AG09309 (cell line): ENCODE measurements around the gene STPG4.

Experiments
- DNase-seq: peaks from one replicate; pipeline ENCODE4 v3.0.0-alpha.2; 2010; ENCODE audit warnings: low read depth
- H3K4me3 ChIP-seq: 2 replicates; pipeline ENCODE4 v1.5.1; 2011; ENCODE audit warnings: mild to moderate bottlenecking, low read depth, low read length, moderate library complexity; ENCODE audit not compliant: control insufficient read depth
- TF ChIP-seq, protein P1 (sequence below): IDR thresholded peaks from 2 replicates; pipeline ENCODE4 v1.5.1; 2011; ENCODE audit warnings: mild to moderate bottlenecking, low read depth, low read length, inconsistent platforms; ENCODE audit not compliant: insufficient read depth, control insufficient read depth; ENCODE audit errors: missing control alignments

Gene STPG4

DNA sequence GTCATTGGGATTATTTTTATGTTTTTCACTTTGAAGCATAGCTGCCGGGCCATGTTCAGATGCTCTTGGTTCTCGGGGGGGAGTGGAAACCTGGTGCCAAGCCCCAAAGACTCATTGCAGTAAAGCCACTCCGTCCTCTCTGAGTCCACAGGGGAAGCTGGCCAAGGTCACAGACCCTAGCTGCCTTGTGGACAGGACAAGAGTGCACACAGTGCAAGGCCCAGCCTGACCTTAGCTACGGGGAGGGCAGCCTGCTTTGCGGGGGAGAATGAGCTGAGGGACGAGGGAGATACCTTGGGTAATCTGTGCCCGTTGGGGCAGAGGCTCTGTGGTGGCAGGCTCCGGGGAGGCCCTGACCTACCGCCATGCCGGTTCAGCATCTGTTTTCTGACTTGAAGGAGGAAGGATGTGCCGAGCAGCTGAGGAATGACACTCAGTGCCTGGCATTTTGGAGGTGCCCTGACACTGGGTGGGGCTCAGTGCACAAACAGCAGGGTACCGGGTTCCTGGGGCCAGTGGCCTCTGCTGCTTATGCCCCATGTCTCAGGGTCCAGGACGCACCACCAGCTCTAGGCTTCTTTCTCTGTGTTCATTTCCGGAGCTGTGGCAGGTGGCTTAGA is 87.2 kb downstream of the STPG4 start:
- no peak for DNase-seq
- TF ChIP-seq, protein P1, sequence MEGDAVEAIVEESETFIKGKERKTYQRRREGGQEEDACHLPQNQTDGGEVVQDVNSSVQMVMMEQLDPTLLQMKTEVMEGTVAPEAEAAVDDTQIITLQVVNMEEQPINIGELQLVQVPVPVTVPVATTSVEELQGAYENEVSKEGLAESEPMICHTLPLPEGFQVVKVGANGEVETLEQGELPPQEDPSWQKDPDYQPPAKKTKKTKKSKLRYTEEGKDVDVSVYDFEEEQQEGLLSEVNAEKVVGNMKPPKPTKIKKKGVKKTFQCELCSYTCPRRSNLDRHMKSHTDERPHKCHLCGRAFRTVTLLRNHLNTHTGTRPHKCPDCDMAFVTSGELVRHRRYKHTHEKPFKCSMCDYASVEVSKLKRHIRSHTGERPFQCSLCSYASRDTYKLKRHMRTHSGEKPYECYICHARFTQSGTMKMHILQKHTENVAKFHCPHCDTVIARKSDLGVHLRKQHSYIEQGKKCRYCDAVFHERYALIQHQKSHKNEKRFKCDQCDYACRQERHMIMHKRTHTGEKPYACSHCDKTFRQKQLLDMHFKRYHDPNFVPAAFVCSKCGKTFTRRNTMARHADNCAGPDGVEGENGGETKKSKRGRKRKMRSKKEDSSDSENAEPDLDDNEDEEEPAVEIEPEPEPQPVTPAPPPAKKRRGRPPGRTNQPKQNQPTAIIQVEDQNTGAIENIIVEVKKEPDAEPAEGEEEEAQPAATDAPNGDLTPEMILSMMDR: no peak
- H3K4me3 ChIP-seq: no peak overlapping the region

DNA sequence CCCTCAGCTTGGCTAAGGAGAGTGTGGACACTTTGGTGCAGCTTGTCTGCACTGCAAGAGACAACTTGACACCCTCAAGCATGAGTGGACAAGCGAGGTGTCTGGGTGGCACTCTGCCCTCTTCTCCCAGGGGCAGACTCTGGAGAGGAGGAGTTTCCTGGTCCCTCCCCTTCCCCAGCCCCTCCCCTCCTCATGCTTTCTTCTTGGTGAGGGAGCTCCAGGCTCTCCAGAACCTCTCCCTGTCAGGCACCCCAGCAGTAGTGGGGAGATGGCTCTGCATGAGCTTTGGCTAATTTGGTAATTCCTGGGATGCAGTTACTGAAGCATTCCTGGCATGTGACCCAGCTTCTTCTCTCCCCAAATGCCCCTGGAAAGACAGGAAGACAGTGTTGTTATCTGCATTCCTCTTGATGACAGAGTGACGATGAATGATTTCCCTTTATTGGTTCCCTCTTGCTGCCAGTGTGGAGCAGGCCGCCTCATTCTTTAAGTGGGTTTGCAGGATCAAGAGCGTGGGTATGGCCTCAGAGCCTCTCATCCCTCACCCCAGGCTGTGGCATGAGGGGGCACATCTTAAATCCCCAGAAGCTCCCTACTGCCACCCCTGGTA is 89.2 kb downstream of the STPG4 start:
- DNase-seq: peak; percentile 96
- H3K4me3 ChIP-seq: no peak overlapping the region
- TF ChIP-seq, protein P1: no peak

DNA sequence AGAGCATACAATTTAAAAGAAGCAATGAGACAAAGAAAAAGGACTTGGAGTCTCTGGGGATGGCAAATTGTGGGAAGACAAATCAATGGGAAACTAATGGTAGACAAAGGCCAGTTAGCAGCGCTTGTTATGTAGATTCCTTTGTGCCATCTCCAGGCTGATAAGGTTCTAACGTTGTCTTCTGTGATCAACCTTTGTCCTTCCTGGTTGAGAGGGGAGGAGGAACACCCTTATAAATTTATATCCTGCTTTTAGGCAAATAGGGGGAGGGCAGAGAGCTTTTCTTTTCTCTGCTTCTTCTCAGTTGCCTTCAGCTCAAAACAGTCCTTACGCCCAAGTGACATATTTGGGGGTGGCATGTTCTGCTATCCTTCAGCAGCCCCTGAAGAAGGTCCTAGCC is 89.8 kb downstream of the STPG4 start:
- H3K4me3 ChIP-seq: no peak overlapping the region
- DNase-seq: no peak

DNA sequence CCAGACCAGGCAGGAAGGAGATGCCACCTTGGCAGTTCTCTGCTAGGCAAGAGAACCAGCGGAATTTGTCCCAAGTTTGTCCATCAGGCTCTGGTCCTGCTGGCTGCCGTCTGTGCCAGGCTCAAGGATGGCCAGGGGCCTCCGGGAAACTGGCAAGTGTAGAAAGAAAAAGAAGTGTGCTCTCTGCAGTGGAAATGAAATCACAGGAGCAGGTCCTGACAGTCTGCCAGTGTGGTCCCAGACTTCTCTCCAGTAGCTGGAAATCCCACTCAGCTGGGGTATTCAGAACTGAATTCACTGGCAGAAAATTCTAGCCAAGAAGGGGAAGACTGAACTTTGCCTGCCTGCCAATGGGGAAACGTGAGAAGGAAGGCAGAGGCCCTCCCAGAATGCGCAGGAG is 91.0 kb downstream of the STPG4 start:
- TF ChIP-seq, protein P1: no peak
- no peak for DNase-seq

More for the DNA sequence above, 89.8 kb downstream of the STPG4 start:
- TF ChIP-seq, protein P1: no peak

DNA sequence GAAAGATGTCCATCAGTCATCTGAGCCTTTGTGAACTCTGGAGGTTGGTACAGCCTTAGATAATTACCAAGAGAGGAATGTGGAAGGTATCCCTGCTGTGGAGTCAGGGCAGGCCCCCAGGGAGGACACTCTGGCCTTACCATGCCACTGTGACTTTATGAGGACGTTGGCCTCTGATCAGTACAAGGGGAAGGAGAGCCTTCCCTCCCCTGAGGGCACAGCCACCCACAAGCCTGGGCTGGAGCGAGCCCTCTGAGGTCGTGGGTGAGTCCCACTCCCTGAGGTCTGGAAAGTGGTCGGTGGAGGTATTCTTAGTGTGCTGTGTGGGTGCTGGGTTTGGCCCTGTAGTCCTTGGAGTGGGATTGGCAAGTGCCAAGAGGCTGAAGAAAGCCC is 91.6 kb downstream of the STPG4 start:
- no peak overlapping the region for H3K4me3 ChIP-seq
- TF ChIP-seq, protein P1: no peak
- DNase-seq: no peak

More for the DNA sequence above, 91.0 kb downstream of the STPG4 start:
- H3K4me3 ChIP-seq: no peak overlapping the region

DNA sequence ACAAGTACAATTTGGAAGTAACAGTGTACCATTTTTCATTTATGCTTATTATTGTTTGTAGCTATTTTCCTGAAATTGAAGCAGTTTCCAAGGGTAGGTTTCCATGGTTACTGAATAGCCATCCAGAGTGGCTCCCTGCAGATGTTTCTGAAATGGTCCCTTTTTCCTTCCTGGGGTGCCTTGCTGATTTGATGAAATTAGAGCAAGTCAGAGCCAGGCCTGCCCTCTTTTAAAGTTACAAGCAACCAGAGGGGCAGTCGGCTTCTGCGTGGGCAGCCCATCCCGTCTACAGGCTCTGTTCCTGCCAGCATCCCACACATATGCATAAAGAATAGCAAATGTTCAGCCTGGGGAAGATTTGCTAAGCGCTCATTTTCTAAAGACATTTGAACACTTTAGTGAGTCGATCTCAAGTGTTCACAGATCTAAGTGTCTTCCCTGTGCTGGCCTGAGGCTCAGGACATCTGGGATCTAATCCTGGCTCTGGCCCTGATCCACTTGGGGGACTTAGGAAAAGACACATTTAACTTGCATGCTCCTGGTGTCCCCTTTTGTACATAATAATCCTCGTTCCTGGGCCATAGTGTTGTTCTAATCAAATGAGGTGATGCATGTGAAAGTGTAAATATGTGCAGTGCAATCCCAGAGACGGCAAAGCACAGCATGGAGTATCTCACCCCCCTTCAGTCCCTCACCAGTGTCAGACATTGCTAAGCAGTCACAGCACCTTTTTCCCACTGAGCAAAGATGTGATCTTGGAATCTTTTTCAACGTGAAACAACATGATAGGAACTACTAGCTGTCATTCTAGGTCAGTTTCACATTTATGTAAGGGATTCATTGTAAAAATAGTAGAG is 92.2 kb downstream of the STPG4 start:
- H3K4me3 ChIP-seq: no peak overlapping the region
- TF ChIP-seq, protein P1: no peak
- DNase-seq: no peak
